NCI-H146 treated with DMSO at 0.1 percent for 48 hours (cell line): ENCODE data around the gene MRPL36.

Source experiments
- DNase-seq: peaks from one replicate; lab custom pipeline; 2025; ENCODE audit not compliant: unreplicated experiment; lab: John Stamatoyannopoulos, UW

MRPL36 gene

GRCh38 chr5:1765880-1766235 is 33.8 kb downstream of the MRPL36 start:
- DNase-seq, result no peak

GRCh38 chr5:1765141-1765879 is 34.3 kb downstream of the MRPL36 start:
- no peak for DNase-seq

GRCh38 chr5:1764606-1764960 is 35.1 kb downstream of the MRPL36 start:
- no peak for DNase-seq

DNA sequence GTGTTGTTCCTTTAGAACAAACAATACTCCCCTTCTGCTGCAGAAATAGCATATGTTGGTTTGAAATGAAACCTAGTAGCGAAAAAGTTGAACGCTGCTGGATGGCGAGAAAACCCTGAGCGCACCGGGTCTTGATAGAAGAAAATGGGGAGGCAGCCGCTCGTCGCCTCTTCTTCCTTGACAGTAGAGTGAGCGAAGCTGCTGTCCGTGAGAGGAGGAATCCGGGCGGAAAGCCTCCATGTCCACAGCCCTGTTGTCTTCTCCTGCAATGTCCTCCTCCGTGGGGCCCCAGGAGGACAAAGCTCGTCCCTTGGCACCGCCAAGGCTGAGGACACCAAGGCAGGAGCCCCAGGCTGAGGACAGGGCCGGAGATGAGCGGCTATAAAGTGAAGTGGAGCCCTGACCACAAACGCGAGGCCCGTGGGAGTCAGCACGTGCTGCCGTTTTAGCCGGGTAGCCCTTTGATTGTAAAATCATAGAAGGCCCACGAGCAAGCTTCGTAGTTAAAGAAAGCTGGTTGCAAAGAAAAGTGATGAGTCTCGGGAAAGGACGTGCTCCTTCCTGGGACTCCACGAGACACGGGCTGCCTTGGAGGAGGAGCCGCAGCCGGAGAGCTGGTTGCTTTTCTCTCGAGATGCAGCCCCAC is 35.6 kb downstream of the MRPL36 start:
- DNase-seq, result no peak

DNA sequence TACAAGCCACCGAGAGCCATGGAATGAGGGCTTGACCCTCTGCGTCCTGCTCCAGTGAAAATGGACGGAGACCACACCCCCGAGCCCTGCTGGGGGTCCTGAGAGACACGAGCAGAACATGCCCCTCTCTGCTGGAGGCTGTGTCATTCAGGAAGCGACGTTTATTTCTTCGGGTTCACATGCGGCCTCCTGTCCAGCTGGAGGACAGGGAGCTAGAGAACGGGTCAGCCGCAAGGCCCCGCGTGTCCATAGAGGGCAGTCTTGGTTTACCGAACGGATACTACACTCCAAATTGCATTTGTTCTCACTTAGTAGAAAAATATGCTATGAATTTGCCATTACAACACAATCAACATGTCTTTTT is 36.1 kb downstream of the MRPL36 start:
- DNase-seq, result no peak

DNA sequence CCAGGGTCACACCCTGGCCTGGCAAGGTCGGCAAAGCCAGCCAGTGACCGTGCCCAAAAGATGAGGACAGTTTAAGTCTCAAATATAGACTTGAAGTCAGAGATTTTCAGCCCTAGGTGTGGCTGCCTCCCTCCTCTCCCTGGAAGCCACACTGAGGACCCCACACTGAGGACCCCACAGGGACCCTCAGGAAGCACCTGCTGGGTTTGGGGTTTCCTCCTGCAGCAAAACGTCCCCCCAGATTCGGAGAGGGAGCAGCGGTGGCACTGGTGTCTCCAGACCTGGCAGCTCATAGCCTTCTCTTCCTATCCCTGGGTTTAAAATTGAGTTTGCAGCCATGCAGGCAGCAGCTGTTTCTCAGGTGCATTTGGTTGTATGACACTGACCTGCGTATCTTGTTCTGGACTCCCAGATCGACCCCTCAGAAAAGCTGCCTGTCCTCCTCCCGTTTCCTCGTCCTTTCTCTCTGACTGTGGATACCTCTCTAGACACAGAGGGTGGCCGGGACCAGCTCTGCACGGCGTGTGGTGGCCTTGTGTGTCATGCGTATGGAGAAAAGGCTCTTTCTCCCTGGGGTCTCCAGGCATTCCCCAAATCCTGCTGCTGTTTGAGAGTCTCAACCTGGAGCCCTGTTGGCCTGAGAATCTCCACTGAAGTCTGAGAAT is 36.6 kb downstream of the MRPL36 start:
- no peak for DNase-seq

GRCh38 chr5:1762121-1762882 is 37.3 kb downstream of the MRPL36 start:
- DNase-seq, result no peak

- no peak for DNase-seq
Observed at GRCh38 chr5:1761453-1761755, 38.2 kb downstream of the MRPL36 start.

- DNase-seq, result no peak
Observed at GRCh38 chr5:1760656-1761452, 38.8 kb downstream of the MRPL36 start.

GRCh38 chr5:1760231-1760630 is 39.4 kb downstream of the MRPL36 start:
- DNase-seq, result no peak

- no peak for DNase-seq
Observed at GRCh38 chr5:1759378-1759970, 40.2 kb downstream of the MRPL36 start.

GRCh38 chr5:1758574-1758973 is 41.1 kb downstream of the MRPL36 start:
- no peak for DNase-seq

DNA sequence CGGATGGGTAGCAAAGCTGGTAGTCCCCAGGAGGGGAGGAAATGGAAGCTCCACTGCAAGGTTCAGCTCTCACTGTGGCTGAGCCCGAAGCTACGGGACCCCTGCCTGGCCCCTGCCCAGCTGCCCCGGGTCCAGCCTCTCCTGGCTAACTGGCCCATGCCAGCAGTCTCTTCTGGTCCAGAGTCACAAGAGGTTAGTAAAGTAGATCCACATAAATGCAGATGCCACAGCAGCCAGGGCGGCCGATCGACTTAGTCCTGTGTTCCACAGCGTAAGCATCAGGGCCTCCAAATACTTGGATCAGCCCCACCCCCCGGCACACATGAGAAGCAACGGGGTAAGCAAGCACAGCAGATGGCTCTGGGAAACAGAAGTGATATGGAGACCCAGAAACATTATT is 42.1 kb downstream of the MRPL36 start:
- DNase-seq, result no peak

DNA sequence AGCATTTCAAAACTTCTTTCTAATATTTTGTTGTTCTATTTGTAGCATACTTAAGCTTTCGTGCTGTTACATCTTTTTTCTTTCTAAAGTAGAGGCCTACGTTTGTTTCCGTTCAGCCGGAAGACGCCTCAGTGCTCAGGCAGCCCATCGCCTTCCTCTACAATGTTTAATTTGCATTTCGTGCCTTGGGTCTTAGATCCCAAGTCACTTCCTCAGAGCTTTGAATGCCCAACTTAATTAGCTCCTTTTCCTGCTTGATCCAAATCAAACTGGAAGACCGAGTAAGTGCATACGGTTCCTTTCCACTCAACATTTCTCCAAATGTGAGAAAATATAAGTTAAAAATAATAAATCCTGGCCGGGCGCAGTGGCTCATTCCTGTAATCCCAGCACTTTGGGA is 43.2 kb downstream of the MRPL36 start:
- DNase-seq, result no peak

DNA sequence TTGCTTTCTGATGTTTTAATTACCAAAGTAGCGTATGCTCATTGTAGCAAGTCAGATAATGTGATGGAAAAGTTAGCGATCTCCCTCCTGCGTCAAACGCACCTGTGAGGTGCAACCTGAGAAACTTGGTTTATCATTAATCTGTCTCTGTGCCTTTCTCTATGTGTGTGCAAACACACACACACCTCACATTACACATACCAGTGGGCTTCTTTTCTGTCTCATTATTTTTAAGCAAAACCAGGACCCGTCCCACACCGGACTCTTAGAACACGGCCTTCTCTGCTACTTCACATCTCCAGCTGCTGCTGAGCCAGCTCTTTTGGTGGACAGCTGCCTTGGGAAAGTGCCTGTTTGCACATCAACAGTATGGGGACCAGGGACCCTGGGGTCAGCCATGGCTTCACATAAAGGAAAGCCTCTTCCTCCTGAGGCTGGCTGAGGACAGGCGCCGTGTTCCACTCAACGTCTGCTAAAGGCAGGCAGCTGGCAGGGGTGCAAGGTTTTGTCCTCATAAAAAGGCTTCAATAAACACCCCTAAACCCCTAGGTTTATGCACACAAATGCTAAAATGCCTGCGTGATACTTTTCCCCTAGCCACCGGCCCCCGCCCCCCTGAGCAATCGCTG is 44.2 kb downstream of the MRPL36 start:
- DNase-seq, result no peak

DNA sequence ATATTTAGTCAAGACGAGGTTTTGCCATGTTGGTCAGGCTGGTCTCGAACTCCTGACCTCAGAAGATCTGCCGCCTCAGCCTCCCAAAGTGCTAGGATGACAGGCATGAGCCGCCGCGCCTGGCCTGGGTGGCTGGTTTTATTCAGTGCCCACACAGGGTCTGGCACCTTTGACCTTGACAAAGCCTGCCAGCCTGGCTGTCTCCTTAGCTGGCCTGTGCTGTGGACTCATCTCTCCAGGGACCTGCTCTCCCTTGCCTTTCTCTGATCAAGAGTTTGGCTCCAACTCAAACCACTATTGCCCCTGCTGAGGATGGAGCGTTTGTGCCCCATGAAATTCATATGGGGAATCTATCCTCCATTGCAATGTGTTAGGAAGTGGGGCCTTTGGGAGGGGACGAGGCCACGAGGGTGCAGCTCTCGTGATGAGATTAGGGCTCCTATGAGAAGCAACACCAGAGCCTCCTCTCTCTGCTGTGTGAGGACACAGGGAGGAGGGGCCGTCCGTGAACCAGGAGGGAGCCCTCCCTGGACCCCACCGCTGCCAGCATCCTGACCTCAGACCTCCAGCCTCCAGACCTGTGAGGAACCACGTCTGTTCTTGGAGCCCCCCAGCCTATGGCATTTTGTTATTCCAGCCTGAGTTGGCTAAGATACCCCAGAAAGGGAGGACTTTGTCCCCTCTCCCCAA is 45.0 kb downstream of the MRPL36 start:
- DNase-seq, result no peak

GRCh38 chr5:1753490-1753889 is 46.1 kb downstream of the MRPL36 start:
- no peak for DNase-seq

DNA sequence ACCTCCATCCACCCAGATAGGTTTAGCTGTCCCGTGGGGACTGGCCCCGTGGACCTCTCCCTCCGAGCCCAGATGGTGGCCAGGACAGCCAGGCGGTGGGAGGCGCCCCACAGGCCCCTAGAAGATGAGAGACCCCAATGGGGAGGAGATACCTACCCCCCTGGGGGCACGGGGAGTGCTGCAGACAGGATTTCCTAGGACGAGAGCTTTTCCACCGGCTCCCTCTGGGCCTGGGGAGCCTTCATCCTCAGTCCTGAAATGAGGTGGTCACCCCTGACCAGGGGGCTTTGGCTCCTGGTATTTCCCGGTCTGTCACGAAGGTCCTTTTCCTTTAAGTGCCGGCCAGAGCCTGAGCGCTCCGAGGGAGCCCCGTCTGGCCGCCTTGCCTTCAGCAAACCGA is 46.8 kb downstream of the MRPL36 start:
- DNase-seq, result no peak

GRCh38 chr5:1751864-1752822 is 47.5 kb downstream of the MRPL36 start:
- no peak for DNase-seq
